Fibroblast of lung (primary cell): ENCODE data around the gene ST3GAL6. TPM values are rescaled to one million over a fixed set of nuclear protein-coding genes. Genes with fewer than 3 reads are reported as not detected.

Source experiments
- DNase-seq, 2 donors: peaks; one replicate each; pipeline versions ENCODE4 v3.0.0 to v3.0.0-alpha.2; 2010; ENCODE audit warnings: low read depth in 2 of 2
- H2AFZ ChIP-seq: 2 replicates; pipeline ENCODE4 v1.5.1; 2012; ENCODE audit warnings: low read length, control low read depth, inconsistent platforms
- H3K27ac ChIP-seq: 2 replicates; pipeline ENCODE4 v1.5.1; 2011; ENCODE audit warnings: low read length, control low read depth; ENCODE audit not compliant: insufficient read depth
- H3K27me3 ChIP-seq: 2 replicates; pipeline ENCODE4 v1.5.1; 2011; ENCODE audit warnings: mild to moderate bottlenecking, low read length; ENCODE audit not compliant: control insufficient read depth, insufficient read depth
- H3K36me3 ChIP-seq: 2 replicates; pipeline ENCODE4 v1.5.1; 2011; ENCODE audit warnings: low read length; ENCODE audit not compliant: control insufficient read depth, insufficient read depth
- H3K4me1 ChIP-seq: 2 replicates; pipeline ENCODE4 v1.5.1; 2011; ENCODE audit warnings: low read length; ENCODE audit not compliant: control insufficient read depth, insufficient read depth; ENCODE audit errors: extremely low read depth
- H3K4me2 ChIP-seq: 2 replicates; pipeline ENCODE4 v1.5.1; 2011; ENCODE audit warnings: low read length, control low read depth; ENCODE audit not compliant: insufficient read depth; ENCODE audit errors: extremely low read depth
- H3K4me3 ChIP-seq, 4 experiments: fragments of 200-600 bp in 1 of 4; sonication (generic) in 1 of 4; replicated peaks in 1 of 4; 2 replicates each; pipeline ENCODE4 v1.5.1; 2011 to 2016; ENCODE audit warnings: low read length in 4 of 4, low read depth in 3 of 4, mild to moderate bottlenecking in 3 of 4, control low read depth in 2 of 4, inconsistent platforms in 1 of 4, mixed read lengths in 1 of 4; ENCODE audit not compliant: insufficient read depth in 1 of 4; ENCODE audit errors: control extremely low read depth in 1 of 4
- H3K79me2 ChIP-seq: 2 replicates; pipeline ENCODE4 v1.5.1; 2012; ENCODE audit warnings: mild to moderate bottlenecking, low read length, inconsistent platforms; ENCODE audit not compliant: control insufficient read depth, insufficient read depth
- H3K9ac ChIP-seq: 2 replicates; pipeline ENCODE4 v1.5.1; 2011; ENCODE audit warnings: mild to moderate bottlenecking, low read length, control low read depth; ENCODE audit not compliant: insufficient read depth
- H3K9me3 ChIP-seq: 2 replicates; pipeline ENCODE4 v1.5.1; 2012; ENCODE audit warnings: low read depth, low read length; ENCODE audit not compliant: control insufficient read depth, insufficient read depth
- H4K20me1 ChIP-seq: 2 replicates; pipeline ENCODE4 v1.5.1; 2011; ENCODE audit warnings: low read length; ENCODE audit not compliant: control insufficient read depth, insufficient read depth; ENCODE audit errors: extremely low read depth
- CTCF ChIP-seq, 2 donors: IDR thresholded peaks in 1 of 2; conservative IDR thresholded peaks in 1 of 2; 1 replicate in 1 of 2; 2 replicates in 1 of 2; pipeline ENCODE4 v1.5.1; 2011 to 2012; ENCODE audit warnings: low read length in 2 of 2, control low read depth in 1 of 2, inconsistent platforms in 1 of 2, low read depth in 1 of 2, mild to moderate bottlenecking in 1 of 2
- EZH2 ChIP-seq: IDR thresholded peaks from 2 replicates; pipeline ENCODE4 v1.5.1; 2012; ENCODE audit warnings: low read length, control low read depth, mild to moderate bottlenecking; ENCODE audit errors: missing control alignments
- polyA plus RNA-seq, 2 donors: library from polyadenylated mRNA; depleted of rRNA in 1 of 2; stranded (reverse) in 1 of 2; unstranded in 1 of 2; fragments of >200 nt; gene quantifications; 2 replicates each; pipeline ENCODE4 v1.2.1, GENCODE V29; 2011 to 2012; ENCODE audit warnings: missing spikeins in 1 of 2
- total RNA-seq: library from RNA; depleted of rRNA; stranded (reverse); fragments of >200 nt; gene quantifications from 2 replicates; pipeline ENCODE4 v1.2.1, GENCODE V29; 2014

ST3GAL6 gene
- total and polyA plus RNA-seq, 2 donors (not counting 1 experiment from before 2014, with no cell fraction given): 1.7 to 4.1 TPM

GRCh38 chr3:98735296-98735695 lies 27.8 kb upstream of the ST3GAL6 start:
- no peaks in the 10 kb centered on the region for H3K4me1 ChIP-seq
- no peaks in the 10 kb centered on the region for H4K20me1 ChIP-seq
- no peak for DNase-seq
- H3K9me3 ChIP-seq: no peaks in the 10 kb centered on the region
- H3K79me2 ChIP-seq: no peaks in the 10 kb centered on the region
- no peaks in the 10 kb centered on the region for H3K36me3 ChIP-seq
- TF ChIP-seq CTCF (conservative IDR thresholded peaks at IDR 0.05 in 1 of 2, IDR thresholded peaks at IDR 0.05 in 1 of 2; ENCODE audit: low read depth in 1 of 2, low read length in 2 of 2): no peak
- no peak for TF ChIP-seq EZH2
- no peak overlapping the region for H3K9ac ChIP-seq
- H3K4me2 ChIP-seq: no peak overlapping the region
- no peak overlapping the region for H3K27ac ChIP-seq
- no peak overlapping the region for H2AFZ ChIP-seq
- no peak overlapping the region for H3K4me3 ChIP-seq
- no peaks in the 10 kb centered on the region for H3K27me3 ChIP-seq

DNA sequence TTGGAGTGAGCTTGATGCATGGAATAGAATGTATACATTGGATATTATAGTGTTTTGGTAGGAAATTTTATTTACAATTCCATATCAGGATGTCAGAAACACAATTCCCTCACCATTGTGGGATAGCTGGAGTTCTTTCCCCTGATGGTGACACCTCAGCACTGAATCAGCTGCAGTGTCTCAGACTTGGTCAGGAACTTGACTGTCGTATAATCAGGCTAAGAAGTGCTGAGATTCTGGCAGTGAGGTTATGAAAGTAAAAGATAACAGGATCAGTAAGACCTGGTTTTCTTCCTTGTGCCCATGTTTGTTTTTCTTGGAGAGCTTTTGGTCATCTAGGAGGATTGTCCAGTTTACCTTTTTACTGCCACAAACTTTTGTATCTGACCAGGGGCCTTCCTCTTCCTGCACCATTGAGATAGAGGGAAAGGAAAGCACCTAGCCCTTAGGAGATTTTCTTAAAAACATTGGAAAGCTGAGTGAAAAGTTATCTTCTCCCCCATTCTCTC lies 27.3 kb upstream of the ST3GAL6 start:
- Histone ChIP-seq H2AFZ (no peak overlapping the region), H4K20me1 (no peaks in the 10 kb centered on the region), H3K9ac (no peak overlapping the region), H3K4me3 (no peak overlapping the region), H3K79me2 (no peaks in the 10 kb centered on the region), H3K36me3 (no peaks in the 10 kb centered on the region), H3K4me2 (no peak overlapping the region), H3K4me1 (no peaks in the 10 kb centered on the region), H3K27ac (no peak overlapping the region), H3K27me3 (no peaks in the 10 kb centered on the region), H3K9me3 (no peaks in the 10 kb centered on the region)
- no peak for TF ChIP-seq CTCF (conservative IDR thresholded peaks at IDR 0.05 in 1 of 2, IDR thresholded peaks at IDR 0.05 in 1 of 2; ENCODE audit: low read depth in 1 of 2, low read length in 2 of 2)
- TF ChIP-seq EZH2: no peak
- peak in 1 of 2 donors; percentile 12 for DNase-seq

DNA sequence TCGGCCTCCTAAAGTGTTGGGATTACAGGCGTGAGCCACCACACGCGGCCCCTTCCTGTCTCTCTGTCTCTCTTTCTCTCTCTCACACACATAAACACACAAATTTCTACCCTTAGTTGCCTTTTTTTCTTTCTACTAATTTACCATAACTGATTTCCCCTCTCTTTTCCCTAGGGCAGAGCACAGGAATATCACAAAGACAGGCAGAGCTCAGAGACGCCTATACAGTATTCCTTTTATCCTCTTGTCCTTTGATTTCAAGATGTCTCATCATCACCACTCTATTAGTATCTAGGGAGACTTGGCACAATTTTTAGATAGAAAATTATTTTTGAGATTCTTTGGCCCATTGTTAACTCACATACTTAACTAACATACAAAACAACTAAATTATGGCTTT lies 25.8 kb upstream of the ST3GAL6 start:
- Histone ChIP-seq H3K27ac (no peak overlapping the region), H3K9ac (no peak overlapping the region), H4K20me1 (no peaks in the 10 kb centered on the region), H3K36me3 (no peaks in the 10 kb centered on the region), H2AFZ (no peak overlapping the region), H3K4me3 (no peak overlapping the region), H3K4me2 (no peak overlapping the region), H3K9me3 (no peaks in the 10 kb centered on the region), H3K27me3 (no peaks in the 10 kb centered on the region), H3K79me2 (no peaks in the 10 kb centered on the region), H3K4me1 (no peaks in the 10 kb centered on the region)
- no peak for TF ChIP-seq CTCF (conservative IDR thresholded peaks at IDR 0.05 in 1 of 2, IDR thresholded peaks at IDR 0.05 in 1 of 2; ENCODE audit: low read depth in 1 of 2, low read length in 2 of 2)
- TF ChIP-seq EZH2: no peak
- no peak for DNase-seq
